Fibroblast of skin of back (primary cell): ENCODE data around the gene OR13C3. TPM values are rescaled to one million over a fixed set of nuclear protein-coding genes. Genes with fewer than 3 reads are reported as not detected.
A peak's percentile ranks its signal among the peaks of the same experiment; 100 is the strongest.
"Not testable (repeated sequence)": the region's sequence is repeated elsewhere in the genome, so short reads cannot be mapped to it uniquely, and the experiment has no call there.

Experiments used
- DNase-seq: peaks from one replicate; pipeline ENCODE4 v3.0.0-alpha.2; 2013
- polyA plus RNA-seq, 2 experiments: library from polyadenylated mRNA; unstranded; fragments of 120-200 nt; gene quantifications; one replicate each; pipeline ENCODE4 v1.2.1, GENCODE V29; 2013; ENCODE audit not compliant: insufficient read length in 2 of 2

Gene OR13C3
- polyA plus RNA-seq (2013, experiment 1 of 2; ENCODE audit: insufficient read length): not detected
- polyA plus RNA-seq (2013, experiment 2 of 2; ENCODE audit: insufficient read length): not detected

DNA sequence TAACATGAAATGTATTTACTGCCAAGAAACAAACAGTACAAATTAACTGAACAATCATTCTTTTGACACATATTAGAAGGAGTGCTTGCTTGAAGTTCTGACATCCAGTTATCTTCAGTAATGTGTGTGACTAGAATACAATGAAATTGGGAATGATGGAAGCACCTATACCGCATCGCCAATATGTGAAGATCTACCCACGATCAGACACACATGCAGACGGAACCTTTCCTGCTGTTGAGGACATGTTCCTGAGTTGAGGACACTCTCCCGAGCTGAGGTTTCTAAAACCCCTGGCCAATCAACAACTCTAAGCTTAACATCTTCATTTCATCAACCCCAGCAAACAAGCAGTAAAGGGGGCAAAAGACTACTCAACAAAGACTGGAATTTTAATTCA lies at the start of gene OR13C3:
OR13C3 (minus strand) TSS at position 101 of the 400 bp plus-strand sequence. CDS start 133 bp downstream, outside the sequence.
- DNase-seq: no peak

DNA sequence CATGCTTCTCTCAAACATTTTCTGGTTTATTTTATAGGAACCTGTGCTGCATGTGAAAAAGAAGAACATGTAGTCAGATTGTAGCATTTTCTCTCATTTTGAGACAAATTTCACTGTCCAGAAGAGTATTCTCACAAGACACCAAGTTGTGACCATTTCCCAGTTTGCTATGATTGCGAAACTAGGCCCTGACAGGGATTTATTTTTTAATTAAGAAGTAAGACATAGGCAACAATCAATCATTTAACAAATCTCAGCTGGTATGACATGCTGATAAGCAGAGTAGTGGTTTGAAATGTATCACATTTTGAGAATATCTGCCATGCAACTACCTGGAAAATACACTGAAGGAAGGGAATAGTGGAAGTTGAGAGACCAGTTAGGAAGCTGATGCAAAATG lies 43.9 kb upstream of the OR13C3 start:
- DNase-seq: no peak

DNA sequence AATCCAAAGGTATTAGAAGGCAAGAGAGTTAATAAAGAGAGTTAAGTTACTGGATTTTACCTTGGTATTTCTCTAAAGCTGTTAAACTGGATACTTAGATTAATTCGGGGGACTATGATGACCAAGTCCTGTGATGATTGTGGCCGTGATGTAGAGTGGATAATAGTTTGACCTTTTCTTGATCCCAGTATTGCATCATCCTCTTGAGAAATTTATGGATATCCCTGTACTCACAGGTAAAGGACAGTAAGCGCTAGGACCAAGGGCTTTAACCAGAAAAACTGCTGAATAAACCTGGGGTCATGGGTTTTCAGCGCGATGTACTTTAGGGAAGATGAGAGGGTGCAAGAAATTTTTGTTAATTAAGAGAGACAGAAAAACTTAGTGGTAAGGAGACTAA lies 40.6 kb upstream of the OR13C3 start:
- DNase-seq: no peak

- no peak for DNase-seq
These were observed 38.8 kb upstream of the OR13C3 start for GRCh38 chr9:104575456-104575855.

DNA sequence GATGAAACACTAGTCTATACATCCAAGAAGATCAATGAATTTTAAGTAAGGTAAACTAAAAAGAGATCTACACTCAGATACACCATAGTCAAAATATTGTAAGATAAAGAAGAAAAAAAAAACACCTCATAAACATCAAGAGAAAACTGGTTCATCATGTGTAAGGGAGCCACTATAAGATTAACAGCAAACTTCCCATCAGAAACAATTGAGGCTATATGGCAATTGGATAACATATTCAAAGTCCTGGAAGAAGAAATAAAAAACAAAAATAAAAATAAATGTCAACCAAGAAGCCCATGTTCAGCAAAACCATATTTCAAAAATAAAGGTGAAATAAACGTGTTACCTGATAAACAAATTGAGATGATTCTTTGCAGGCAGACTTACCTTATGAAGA lies 36.0 kb upstream of the OR13C3 start:
- DNase-seq: no peak

GRCh38 chr9:104568868-104569267 lies 32.2 kb upstream of the OR13C3 start, which contains the start of gene OR13C8:
Gene OR13C8, plus strand, starts transcription at chr9:104569168. Its CDS starts 0 bp downstream, at chr9:104569168.
- DNase-seq: no peak

DNA sequence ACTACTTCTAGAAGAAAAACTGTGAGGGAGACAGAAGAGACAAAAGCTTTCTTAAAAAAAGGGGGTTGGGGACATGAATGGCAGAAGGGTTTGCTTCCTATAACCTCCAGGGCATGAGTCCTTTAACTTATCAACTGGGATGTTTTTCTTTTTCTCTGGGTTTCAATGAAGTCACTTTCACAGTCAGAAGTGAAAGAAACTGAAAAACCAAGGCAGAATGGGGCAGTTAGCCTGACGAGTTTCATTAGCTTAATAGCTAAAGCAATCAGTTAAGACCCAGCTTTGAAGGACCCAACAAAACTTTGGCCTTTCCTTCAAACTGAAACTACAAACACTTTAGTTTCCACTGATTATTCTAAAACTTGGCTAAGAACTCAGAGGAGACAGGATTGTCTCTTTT lies 27.7 kb upstream of the OR13C3 start:
- no peak for DNase-seq

- DNase-seq: no peak
These were observed 20.4 kb upstream of the OR13C3 start for GRCh38 chr9:104556830-104557634.

DNA sequence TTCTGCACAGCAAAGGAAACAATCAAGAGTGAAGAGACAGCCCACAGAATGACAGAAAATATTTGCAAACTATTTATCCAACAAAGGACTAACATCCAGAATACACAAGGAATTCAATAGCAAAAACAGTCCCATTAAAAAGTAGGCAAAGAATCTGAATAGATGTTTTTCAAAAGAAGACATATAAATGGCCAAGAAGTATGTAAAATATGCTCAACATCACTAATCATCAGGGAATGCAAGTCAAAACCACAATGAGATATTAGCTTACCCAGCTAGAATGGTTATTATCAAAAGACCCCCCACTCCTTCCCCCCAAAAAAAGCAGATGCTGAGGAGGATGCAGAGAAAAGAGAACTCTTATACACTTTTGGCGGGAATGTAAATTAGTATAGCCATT lies 18.9 kb upstream of the OR13C3 start:
- peak; percentile 62 for DNase-seq

GRCh38 chr9:104553261-104553660 lies 16.6 kb upstream of the OR13C3 start:
- peak; percentile 81 for DNase-seq

GRCh38 chr9:104544644-104545043 lies 8.0 kb upstream of the OR13C3 start:
- DNase-seq: no peak

GRCh38 chr9:104539275-104539674 lies 2.6 kb upstream of the OR13C3 start:
- DNase-seq: no peak

- no peak for DNase-seq
These were observed 9.5 kb downstream of the OR13C3 start, which contains the start of gene OR13C4 for GRCh38 chr9:104527109-104527508. Gene OR13C4, minus strand, starts transcription at chr9:104527209. Its CDS starts 0 bp downstream, at chr9:104527209.

GRCh38 chr9:104520241-104520640 lies 16.4 kb downstream of the OR13C3 start:
- not testable (repeated sequence) for DNase-seq

DNA sequence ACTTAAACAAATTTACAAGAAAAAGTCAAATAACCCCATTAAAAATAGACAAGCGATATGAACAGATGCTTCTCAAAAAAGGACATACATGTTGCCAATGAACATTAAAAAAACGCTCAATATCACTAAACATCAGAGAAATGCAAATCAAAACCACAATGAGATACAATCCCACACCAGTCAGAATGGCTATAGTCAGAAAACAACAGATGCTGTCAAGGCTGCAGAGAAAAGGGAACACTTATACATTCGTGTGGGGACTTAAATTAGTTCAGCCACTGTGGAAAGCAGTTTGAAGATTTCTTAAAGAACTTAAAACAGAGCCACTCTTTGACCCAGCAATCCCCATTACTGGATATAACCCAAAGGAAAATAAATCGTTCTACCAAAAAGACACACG lies 21.8 kb downstream of the OR13C3 start:
- DNase-seq: no peak

DNA sequence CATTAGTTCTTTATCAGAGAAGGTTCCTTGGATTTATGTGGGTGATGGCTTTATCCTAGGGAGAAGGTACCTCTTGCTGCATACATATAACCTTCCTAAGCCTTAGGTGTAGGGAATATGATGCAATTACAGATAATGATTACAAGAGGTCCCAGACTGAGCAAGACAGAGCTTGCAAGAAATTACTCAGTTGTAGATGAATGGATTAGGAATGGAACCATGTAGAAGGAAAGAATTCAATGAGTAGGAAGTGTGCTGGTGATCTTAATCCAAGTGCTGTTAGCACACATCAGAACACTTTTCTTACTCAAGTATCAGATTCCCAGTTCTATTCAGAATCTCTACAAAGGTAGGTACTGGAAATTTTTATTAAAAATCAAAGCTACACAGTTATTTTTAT lies 30.1 kb downstream of the OR13C3 start:
- no peak for DNase-seq

DNA sequence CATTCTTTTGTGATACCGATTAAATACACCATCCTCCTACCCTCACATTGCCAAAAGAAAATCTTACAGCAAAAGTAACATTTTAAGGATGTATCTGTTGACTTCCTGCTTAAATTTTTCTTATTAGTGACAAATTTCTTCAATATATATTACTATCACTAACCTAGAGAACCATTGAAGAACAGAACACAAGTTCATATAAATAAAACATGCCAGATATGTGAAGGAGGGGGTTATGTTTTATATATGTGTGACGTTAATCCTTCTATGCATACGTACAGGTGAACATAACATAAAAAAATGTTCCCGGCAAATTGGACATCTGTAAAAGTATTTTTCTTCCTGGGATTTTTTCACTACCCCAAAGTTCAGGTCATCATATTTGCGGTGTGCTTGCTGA lies 32.7 kb downstream of the OR13C3 start, which contains the start of gene OR13F1:
OR13F1 (plus strand) TSS at position 301 of the 400 bp plus-strand sequence; CDS start at position 301, 0 bp downstream.
- no peak for DNase-seq

GRCh38 chr9:104503440-104503839 lies 33.2 kb downstream of the OR13C3 start:
- no peak for DNase-seq

GRCh38 chr9:104494808-104495207 lies 41.8 kb downstream of the OR13C3 start:
- no peak for DNase-seq
